HG03432 (cell line): ENCODE results near the gene ARHGAP33.

ENCODE experiments used
- ATAC-seq: cut with Tn5 transposase; IDR thresholded peaks from one replicate; pipeline ENCODE4 v1.9.1; 2021; ENCODE audit warnings: mild to moderate bottlenecking, moderate library complexity; ENCODE audit not compliant: unreplicated experiment

ARHGAP33 gene

GRCh38 chr19:35738887-35739229, 36.5 kb upstream of the ARHGAP33 start:
- no peak for ATAC-seq

GRCh38 chr19:35739275-35740107, 35.9 kb upstream of the ARHGAP33 start:
- ATAC-seq = no peak

- ATAC-seq = peak; percentile 11
Observed at GRCh38 chr19:35740108-35740422, 35.3 kb upstream of the ARHGAP33 start.

- ATAC-seq = peak; percentile 59
Observed at GRCh38 chr19:35740423-35741202, 34.8 kb upstream of the ARHGAP33 start.

- no peak for ATAC-seq
Observed at GRCh38 chr19:35741203-35741515, 34.2 kb upstream of the ARHGAP33 start.

GRCh38 chr19:35742121-35742724, 33.1 kb upstream of the ARHGAP33 start, which contains the start of gene IGFLR1:
Gene IGFLR1 (minus strand): TSS chr19:35742452. CDS start chr19:35741180, 1,272 bp downstream.
- no peak for ATAC-seq

GRCh38 chr19:35743640-35744429, 31.5 kb upstream of the ARHGAP33 start:
- no peak for ATAC-seq

- peak; percentile 40 for ATAC-seq
Observed at GRCh38 chr19:35744430-35745327, 30.7 kb upstream of the ARHGAP33 start.

GRCh38 chr19:35745328-35746086, 29.9 kb upstream of the ARHGAP33 start, which contains the start of the genes PSENEN and U2AF1L4:
Gene PSENEN (plus strand): TSS chr19:35745651. CDS start chr19:35745931, 280 bp downstream.
Gene U2AF1L4 (minus strand): TSS chr19:35745418. CDS start chr19:35745391, 27 bp downstream.
- ATAC-seq = peak; percentile 46

GRCh38 chr19:35746087-35746462, 29.3 kb upstream of the ARHGAP33 start:
- ATAC-seq = no peak

- no peak for ATAC-seq
Observed at GRCh38 chr19:35746531-35746930, 28.8 kb upstream of the ARHGAP33 start.

GRCh38 chr19:35748106-35749020, 27.0 kb upstream of the ARHGAP33 start, which contains the start of gene LIN37:
Gene LIN37 (plus strand): TSS chr19:35748576. CDS start chr19:35748725, 149 bp downstream.
- peak; percentile 64 for ATAC-seq

GRCh38 chr19:35750167-35750566, 25.2 kb upstream of the ARHGAP33 start:
- no peak for ATAC-seq

GRCh38 chr19:35751839-35752745, 23.3 kb upstream of the ARHGAP33 start:
- ATAC-seq = no peak

GRCh38 chr19:35752746-35753350, 22.5 kb upstream of the ARHGAP33 start:
- no peak for ATAC-seq

GRCh38 chr19:35753634-35754369, 21.6 kb upstream of the ARHGAP33 start:
- no peak for ATAC-seq
